ENCODE results near the gene OTOP2. TPM values are rescaled to one million over a fixed set of nuclear protein-coding genes. Genes with fewer than 3 reads are reported as not detected.
"Not testable (repeated sequence)": the region's sequence is repeated elsewhere in the genome, so short reads cannot be mapped to it uniquely, and the experiment has no call there.

The OTOP2 gene
- total RNA-seq, 2 donors from 2014 or later, result not detected

- no peak overlapping the region for H3K27ac Mint-ChIP-seq
- H3K4me1 Mint-ChIP-seq, result no peaks in the 10 kb centered on the region
- no peaks in the 10 kb centered on the region for H3K36me3 Mint-ChIP-seq (ENCODE audit: low read depth)
- peaks cover 21% of the 10 kb centered on the region for H3K27me3 Mint-ChIP-seq
- H3K4me3 Mint-ChIP-seq, result no peak overlapping the region
- H3K9me3 Mint-ChIP-seq, result no peaks in the 10 kb centered on the region
- no peak for ATAC-seq (replicated peaks)
These were observed 31.8 kb upstream of the OTOP2 start for GRCh38 chr17:74892013-74892841.

DNA sequence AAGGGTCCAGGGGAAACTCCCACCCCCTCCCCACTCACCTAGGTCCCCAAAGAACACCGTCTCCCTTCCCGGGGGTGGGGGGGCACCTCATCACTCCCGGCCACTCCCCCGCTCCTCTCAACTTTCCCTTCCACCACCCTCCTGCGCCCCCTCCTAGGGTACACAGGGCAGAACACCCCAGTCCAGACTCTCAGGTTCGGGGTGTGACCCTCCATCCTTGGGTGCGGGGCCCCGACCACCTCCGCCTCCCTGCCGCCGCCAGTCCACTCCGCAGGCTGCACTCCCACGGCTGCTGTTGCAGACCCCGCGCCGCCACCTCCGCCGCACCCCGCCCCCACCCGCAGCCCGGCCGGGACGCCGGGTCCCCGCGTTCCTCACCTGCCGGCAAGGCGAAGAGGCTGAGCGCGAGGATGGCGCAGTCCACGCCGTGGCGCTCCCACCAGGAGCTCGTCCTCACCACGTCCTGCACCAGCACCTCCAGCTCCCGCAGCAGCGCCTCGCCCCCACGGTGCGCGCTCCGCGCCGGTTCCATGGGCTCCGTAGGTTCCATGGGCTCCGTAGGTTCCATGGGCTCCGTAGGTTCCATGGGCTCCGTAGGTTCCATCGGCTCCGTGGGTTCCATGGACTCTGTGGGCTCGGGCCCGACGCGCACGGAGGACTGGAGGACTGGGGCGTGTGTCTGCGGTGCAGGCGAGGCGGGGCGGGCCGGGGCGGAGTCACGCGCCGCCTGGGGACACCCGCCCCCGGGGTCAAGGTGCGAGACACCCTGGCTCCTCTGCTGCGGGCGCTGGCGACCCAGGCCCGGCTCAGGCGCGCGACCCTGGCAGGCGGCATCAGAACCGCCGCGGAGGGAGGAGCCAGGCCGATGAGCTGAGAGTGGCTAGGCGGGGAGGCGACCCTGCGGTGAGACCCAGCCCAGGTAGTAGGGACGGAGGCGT lies 30.8 kb upstream of the OTOP2 start, which contains the start of gene FADS6:
TSS of gene FADS6 (minus strand) at position 660 of the 938 bp plus-strand sequence. CDS start at position 622, 38 bp downstream.
- Mint-ChIP-seq H3K27me3 (peaks cover 19% of the 10 kb centered on the region), H3K36me3 (ENCODE audit: low read depth) (no peaks in the 10 kb centered on the region), H3K9me3 (no peaks in the 10 kb centered on the region), H3K4me3 (peak within 1 kb of the TSS; percentile 46), H3K27ac (no peak within 1 kb of the TSS), H3K4me1 (no peaks in the 10 kb centered on the region)
- no peak for ATAC-seq (replicated peaks)

DNA sequence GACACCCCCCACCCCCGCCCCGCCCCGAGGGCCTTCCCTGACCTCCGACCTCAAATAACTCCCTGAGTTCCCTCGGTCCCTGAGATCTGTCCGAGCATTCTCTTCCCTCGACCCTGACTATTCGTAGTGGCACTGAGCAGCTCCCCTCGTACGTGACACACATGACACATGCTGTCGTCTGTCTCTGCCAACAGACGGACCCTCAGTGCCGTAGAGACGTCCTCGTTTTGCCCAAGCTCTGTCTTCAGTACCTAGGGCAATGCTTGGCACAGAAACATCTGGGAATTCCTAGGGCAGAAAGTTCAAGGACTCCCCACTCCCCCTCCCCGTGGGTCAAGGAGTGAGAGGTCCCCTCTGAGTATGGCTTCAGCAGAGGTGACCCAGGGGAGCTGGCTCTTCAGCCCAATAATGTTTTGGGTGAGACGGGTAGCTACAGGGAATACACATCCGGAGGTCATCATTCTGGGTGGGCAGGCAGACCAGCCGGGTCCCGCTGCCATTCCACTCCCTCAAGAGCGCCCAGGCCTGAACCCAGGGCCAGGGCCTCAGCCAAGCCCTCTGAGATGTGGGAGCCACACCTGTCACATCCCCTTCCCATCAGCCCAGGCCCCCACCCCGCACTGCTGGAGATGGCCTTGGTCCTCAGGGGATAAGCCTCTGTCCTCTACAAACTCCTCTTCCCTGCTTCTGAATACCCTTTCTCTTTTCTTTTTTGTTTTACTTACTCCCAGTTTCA lies 30.0 kb upstream of the OTOP2 start:
- peak overlapping the region; percentile 46 for H3K4me3 Mint-ChIP-seq
- H3K36me3 Mint-ChIP-seq (ENCODE audit: low read depth), result no peaks in the 10 kb centered on the region
- no peaks in the 10 kb centered on the region for H3K4me1 Mint-ChIP-seq
- no peak overlapping the region for H3K27ac Mint-ChIP-seq
- ATAC-seq (replicated peaks), result no peak
- peaks cover 19% of the 10 kb centered on the region for H3K27me3 Mint-ChIP-seq
- H3K9me3 Mint-ChIP-seq, result no peaks in the 10 kb centered on the region

DNA sequence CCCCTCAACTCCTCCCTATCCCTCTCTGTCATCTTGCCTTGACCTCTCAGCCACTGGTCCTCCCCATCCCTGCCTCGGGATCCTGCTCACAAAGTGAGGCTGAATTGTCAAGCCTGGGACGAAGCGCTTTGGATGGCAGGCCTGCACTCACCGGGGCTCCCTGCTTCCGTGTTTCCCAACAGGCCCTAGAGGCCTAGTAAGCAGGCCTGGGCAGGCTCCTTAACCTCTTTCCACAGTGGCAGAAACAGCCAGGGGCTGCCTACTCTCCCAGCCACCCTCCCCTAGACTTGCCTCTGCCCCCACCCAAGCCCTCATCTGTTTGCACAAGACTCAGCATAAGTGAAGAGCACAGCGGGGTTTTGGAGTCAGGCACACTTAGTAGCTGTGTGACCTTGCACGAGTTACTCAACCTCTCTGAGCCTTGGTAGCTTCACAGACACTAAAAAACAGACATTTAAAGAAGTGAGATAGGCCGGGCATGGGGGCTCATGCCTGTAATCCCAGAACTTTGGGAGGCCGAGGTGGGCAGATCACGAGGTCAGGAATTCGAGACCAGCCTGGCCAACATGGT lies 25.6 kb upstream of the OTOP2 start:
- no peak for ATAC-seq (replicated peaks)
- no peak overlapping the region for H3K4me3 Mint-ChIP-seq
- H3K4me1 Mint-ChIP-seq, result no peaks in the 10 kb centered on the region
- no peaks in the 10 kb centered on the region for H3K9me3 Mint-ChIP-seq
- no peak overlapping the region for H3K27ac Mint-ChIP-seq
- peaks cover 19% of the 10 kb centered on the region for H3K27me3 Mint-ChIP-seq
- no peaks in the 10 kb centered on the region for H3K36me3 Mint-ChIP-seq (ENCODE audit: low read depth)

DNA sequence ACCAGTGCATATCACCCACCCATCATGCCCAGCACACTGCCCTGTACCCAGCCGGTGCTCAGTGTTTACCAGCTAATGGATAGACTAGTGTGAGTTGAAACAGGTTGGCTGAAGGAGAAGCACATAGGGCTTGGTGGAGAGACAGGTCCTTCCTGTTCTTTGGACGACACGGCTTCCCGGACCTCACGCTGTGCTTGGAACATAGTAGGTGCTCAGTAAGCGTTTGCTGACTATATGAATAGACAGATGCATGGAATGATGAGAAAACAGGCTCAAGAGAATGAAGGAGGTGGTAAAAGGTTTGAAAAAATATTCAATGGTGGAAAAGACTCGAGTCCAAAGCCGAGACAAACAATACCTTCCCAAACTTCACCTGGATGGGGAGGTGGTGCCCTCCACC lies 23.9 kb upstream of the OTOP2 start:
- peaks cover 10% of the 10 kb centered on the region for H3K27me3 Mint-ChIP-seq
- H3K27ac Mint-ChIP-seq, result no peak overlapping the region
- no peak overlapping the region for H3K4me3 Mint-ChIP-seq
- H3K36me3 Mint-ChIP-seq (ENCODE audit: low read depth), result no peaks in the 10 kb centered on the region
- H3K9me3 Mint-ChIP-seq, result no peaks in the 10 kb centered on the region
- ATAC-seq (replicated peaks), result no peak
- no peaks in the 10 kb centered on the region for H3K4me1 Mint-ChIP-seq

DNA sequence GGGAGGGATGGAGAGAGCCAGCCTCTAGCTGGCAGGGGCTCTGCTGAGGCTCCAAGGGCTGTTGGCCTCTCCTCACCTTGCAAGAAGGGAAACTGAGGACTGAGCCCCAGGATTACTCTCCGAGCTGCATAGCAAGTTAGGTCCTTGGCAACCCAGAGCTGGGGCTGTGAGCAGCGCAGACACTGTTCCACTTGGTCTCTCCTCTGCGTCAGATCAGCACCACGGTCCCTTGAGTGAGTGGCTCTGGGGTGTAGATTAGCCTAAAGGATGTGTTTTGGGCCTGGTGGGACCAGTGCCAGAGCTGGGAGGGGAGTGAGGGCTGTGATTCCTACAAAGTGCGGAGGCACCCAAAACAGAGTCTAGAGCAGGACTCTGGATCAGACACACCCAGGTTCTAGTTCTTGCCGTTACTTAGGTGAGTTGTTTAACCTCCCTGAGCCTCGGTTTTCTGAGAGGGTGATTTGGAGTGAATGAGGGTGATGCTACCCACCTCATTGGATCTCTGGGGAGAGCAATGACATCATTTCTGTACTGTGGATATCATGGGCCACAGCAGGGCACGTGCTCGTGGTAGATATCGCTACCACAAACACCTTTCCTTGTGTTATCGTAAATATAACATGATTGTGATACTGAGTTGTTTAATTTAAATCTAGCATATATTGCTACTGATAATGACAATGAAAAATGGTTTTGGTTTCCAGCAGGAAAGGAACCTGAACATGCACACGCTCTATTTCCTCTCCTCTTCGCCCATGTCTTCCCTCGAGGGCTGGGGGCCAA lies 22.5 kb upstream of the OTOP2 start:
- ATAC-seq (replicated peaks), result no peak
- Mint-ChIP-seq H3K36me3 (ENCODE audit: low read depth) (no peaks in the 10 kb centered on the region), H3K4me3 (no peak overlapping the region), H3K9me3 (no peaks in the 10 kb centered on the region), H3K27ac (no peak overlapping the region), H3K4me1 (no peaks in the 10 kb centered on the region), H3K27me3 (peaks cover 5% of the 10 kb centered on the region)

DNA sequence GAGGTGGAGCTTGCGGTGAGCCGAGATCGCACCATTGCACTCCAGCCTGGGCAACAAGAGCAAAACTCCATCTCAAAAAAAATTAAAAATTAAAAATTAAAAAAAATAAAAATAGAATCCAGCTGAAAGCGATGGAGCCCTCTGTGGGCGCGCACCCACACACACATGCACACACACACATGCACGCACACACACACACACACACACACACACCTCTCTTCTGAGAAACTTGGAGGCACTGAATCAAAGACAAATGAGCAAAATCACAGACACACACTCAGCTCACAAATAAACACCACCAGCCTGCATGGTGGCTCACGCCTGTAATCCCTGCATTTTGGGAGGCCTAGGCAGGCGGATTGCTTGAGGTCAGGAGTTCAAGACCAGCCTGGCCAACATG lies 21.0 kb upstream of the OTOP2 start:
- H3K36me3 Mint-ChIP-seq (ENCODE audit: low read depth), result no peaks in the 10 kb centered on the region
- H3K9me3 Mint-ChIP-seq, result no peaks in the 10 kb centered on the region
- ATAC-seq (replicated peaks), result no peak
- peaks cover 5% of the 10 kb centered on the region for H3K27me3 Mint-ChIP-seq
- no peaks in the 10 kb centered on the region for H3K4me1 Mint-ChIP-seq
- no peak overlapping the region for H3K27ac Mint-ChIP-seq
- H3K4me3 Mint-ChIP-seq, result no peak overlapping the region

DNA sequence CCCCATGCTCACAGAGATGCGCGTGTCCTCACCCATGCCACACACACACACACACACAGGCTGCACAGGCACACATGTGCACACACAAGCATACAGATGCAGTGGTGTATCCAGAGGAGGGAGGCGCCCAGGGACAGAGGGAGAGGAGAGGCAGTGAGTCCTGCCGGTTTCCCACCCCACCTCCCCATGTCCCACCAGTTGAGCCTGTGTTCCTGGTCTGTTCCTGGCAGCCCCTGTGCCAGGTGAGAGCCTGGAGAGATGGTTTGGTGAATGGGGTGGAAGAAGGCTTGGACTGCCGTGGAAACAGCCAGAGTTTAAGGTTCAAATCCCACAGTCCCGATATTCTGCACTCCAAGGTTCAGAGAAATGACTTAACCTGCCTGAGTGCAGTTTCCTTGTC lies 20.4 kb upstream of the OTOP2 start:
- H3K4me1 Mint-ChIP-seq, result no peaks in the 10 kb centered on the region
- no peaks in the 10 kb centered on the region for H3K9me3 Mint-ChIP-seq
- no peak for ATAC-seq (replicated peaks)
- no peak overlapping the region for H3K27ac Mint-ChIP-seq
- no peak overlapping the region for H3K4me3 Mint-ChIP-seq
- no peaks in the 10 kb centered on the region for H3K36me3 Mint-ChIP-seq (ENCODE audit: low read depth)
- H3K27me3 Mint-ChIP-seq, result peaks cover 5% of the 10 kb centered on the region

GRCh38 chr17:74904687-74905409 lies 19.2 kb upstream of the OTOP2 start:
- no peaks in the 10 kb centered on the region for H3K9me3 Mint-ChIP-seq
- ATAC-seq (replicated peaks), result peak; percentile 43
- H3K4me3 Mint-ChIP-seq, result no peak overlapping the region
- H3K4me1 Mint-ChIP-seq, result no peaks in the 10 kb centered on the region
- H3K36me3 Mint-ChIP-seq (ENCODE audit: low read depth), result no peaks in the 10 kb centered on the region
- no peak overlapping the region for H3K27ac Mint-ChIP-seq
- H3K27me3 Mint-ChIP-seq, result peaks cover 5% of the 10 kb centered on the region

DNA sequence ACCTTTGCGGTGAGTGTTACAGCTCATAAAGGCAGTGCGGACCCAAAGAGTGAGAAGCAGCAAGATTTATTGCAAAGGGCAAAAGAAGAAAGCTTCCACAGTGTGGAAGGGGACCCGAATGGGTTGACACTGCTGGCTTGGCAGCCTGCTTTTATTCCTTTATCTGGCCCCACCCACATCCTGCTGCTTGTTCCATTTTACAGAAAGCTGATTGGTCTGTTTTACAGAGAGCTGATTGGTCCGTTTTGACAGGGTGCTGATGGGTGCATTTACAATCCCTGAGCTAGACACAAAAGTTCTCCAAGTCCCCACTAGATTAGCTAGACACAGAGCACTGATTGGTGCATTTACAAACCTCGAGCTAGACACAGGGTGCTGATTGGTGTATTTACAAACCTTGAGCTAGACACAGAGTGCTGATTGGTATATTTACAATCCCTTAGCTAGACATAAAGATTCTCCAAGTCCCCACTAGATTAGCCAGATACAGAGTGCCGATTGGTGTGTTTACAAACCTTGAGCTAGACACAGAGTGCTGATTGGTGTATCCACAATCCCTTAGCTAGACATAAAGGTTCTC lies 17.8 kb upstream of the OTOP2 start:
- not testable (repeated sequence) for H3K4me3 Mint-ChIP-seq; H3K36me3 Mint-ChIP-seq (ENCODE audit: low read depth); H3K27ac Mint-ChIP-seq; ATAC-seq (replicated peaks); H3K27me3 Mint-ChIP-seq; H3K4me1 Mint-ChIP-seq; H3K9me3 Mint-ChIP-seq

DNA sequence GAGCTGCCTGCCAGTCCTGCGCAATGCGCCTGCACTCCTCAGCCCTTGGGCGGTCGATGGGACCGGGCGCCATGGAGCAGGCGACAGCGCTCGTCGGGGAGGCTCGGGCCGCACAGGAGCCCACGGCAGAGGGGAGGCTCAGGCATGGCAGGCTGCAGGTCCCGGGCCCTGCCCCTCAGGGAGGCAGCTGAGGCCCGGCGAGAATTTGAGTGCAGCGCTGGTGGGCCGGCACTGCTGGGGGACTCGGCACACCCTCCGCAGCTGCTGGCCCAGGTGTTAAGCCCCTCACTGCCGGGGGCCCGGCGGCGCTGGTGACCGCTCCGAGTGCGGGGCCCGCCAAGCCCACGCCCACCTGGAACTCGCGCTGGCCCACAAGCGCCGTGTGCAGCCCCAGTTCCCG lies 17.1 kb upstream of the OTOP2 start:
- no peaks in the 10 kb centered on the region for H3K36me3 Mint-ChIP-seq (ENCODE audit: low read depth)
- H3K9me3 Mint-ChIP-seq, result no peaks in the 10 kb centered on the region
- no peak overlapping the region for H3K27ac Mint-ChIP-seq
- H3K4me1 Mint-ChIP-seq, result no peaks in the 10 kb centered on the region
- no peak for ATAC-seq (replicated peaks)
- no peak overlapping the region for H3K4me3 Mint-ChIP-seq
- H3K27me3 Mint-ChIP-seq, result peaks cover 5% of the 10 kb centered on the region

DNA sequence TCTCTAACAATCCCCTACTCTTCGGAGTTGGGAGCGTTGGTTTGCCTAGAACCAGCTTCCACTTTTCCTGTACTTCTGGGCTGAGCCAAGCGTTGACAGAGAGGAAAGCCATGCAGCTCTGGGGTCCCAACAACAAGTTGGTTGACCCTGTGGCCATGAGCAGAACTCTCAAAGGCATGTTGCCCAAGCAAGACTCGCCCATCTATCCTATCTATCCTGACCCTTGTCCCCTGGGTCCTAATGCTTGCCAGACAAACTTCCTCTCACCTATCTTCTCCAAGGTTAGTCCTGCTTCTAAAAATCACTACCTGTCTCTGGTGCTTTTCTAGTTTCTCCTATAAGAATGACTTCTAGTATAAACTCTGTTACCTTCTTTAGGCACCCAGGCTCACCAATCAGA lies 15.0 kb upstream of the OTOP2 start:
- H3K4me1 Mint-ChIP-seq; H3K4me3 Mint-ChIP-seq; H3K36me3 Mint-ChIP-seq (ENCODE audit: low read depth); H3K27ac Mint-ChIP-seq; H3K27me3 Mint-ChIP-seq; ATAC-seq (replicated peaks); H3K9me3 Mint-ChIP-seq: not testable (repeated sequence)

- not testable (repeated sequence) for H3K4me1 Mint-ChIP-seq; H3K36me3 Mint-ChIP-seq (ENCODE audit: low read depth); ATAC-seq (replicated peaks); H3K9me3 Mint-ChIP-seq; H3K4me3 Mint-ChIP-seq; H3K27me3 Mint-ChIP-seq; H3K27ac Mint-ChIP-seq
These were observed 12.7 kb upstream of the OTOP2 start for GRCh38 chr17:74911423-74911822.

All from activated T-helper 17 cell treated with anti-CD3 and anti-CD28 coated beads, Interleukin-2, amount 50 U/mL, for 72 hours (primary cell).